ELF-1 (cell line): ENCODE measurements around the gene GSTCD.
A peak's percentile ranks its signal among the peaks of the same experiment; 100 is the strongest.

Experiments
- DNase-seq: peaks from one replicate; pipeline ENCODE4 v3.0.0-alpha.2; 2016; ENCODE audit warnings: low read depth, low spot score

The GSTCD gene

GRCh38 chr4:105887508-105887907 is 178.9 kb downstream of the GSTCD start:
- no peak for DNase-seq

GRCh38 chr4:105894660-105895582 is 186.3 kb downstream of the GSTCD start, which contains the start of gene NPNT:
TSS of gene NPNT (plus strand) at chr4:105895471. CDS start at chr4:105895653, 182 bp downstream.
- DNase-seq: peak; percentile 73

GRCh38 chr4:105895583-105896460 is 187.2 kb downstream of the GSTCD start:
- peak; percentile 60 for DNase-seq

GRCh38 chr4:105896461-105896942 is 187.9 kb downstream of the GSTCD start:
- DNase-seq: peak; percentile 73
